HG02870 (cell line): ENCODE data around the gene ARHGDIB.

Source experiments
- ATAC-seq: cut with Tn5 transposase; IDR thresholded peaks from one replicate; pipeline ENCODE4 v1.9.1; 2021; ENCODE audit warnings: mild to moderate bottlenecking, moderate library complexity; ENCODE audit not compliant: unreplicated experiment

Gene ARHGDIB

DNA sequence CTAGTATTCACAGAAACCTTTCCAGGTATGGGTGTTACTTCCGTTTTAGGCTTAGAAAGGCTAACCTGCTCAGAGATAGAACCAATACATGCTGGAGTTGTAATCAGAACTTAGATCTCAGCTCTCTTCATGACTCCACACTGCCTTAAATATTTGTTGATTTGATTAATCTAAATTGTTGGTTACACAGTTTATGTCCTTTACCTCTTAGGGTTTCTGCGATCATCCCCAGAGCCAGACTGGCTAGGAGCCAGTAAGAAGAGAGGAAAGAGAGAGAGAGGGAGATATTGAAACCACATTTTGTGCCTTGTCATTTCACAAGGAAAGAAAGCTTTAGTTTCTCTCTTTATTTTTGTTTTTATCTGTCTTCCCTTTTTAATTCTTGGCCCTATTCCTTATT lies 58.9 kb downstream of the ARHGDIB start:
- no peak for ATAC-seq

DNA sequence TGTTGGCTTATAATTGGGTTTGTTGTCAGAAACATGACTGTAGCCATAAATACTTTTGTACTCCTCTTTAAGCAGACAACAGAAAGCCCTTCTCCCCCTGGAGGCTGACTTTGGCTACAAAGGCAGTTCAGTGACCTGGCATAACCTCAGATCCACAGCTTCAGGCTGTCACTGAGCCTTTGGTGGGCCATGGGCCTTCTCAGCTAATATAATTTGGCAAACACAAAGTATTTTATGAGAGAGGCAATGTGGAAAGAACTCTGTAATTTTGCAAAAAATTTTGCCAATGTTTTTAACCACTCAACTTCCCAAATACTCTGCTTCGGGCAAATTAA lies 60.2 kb downstream of the ARHGDIB start:
- ATAC-seq, result no peak

DNA sequence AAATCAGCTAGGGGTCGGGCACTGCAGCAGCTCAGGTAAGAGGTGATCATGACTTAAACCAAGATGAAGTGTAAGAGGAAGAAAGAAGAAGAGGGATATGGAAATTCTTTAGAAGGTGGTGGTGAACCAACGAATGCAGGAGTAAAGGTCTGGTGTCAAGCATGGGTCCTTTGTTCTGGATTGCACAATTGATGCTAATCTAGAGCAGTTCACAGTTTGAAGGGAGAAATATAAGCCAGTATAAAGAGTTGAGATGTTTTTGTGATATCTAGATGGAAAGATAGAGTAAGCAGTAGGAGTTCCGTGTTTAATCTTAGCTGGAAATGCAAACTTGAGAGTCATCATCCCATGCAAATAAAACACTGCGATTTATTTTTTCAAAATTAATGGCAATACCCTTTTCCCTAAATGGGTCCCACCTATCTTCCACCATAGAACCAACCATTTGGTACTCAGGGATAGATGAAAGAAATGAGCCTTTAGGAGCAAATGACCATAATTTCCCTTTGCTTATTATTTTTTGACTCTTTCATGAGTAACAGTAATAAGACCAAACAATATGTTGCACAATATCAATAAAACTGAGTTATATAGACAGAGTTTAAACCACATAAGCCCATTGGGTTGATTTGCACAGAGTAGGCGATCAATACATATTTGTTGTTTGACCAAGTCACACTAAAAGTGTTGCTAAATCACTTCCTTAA lies 60.7 kb downstream of the ARHGDIB start:
- no peak for ATAC-seq

DNA sequence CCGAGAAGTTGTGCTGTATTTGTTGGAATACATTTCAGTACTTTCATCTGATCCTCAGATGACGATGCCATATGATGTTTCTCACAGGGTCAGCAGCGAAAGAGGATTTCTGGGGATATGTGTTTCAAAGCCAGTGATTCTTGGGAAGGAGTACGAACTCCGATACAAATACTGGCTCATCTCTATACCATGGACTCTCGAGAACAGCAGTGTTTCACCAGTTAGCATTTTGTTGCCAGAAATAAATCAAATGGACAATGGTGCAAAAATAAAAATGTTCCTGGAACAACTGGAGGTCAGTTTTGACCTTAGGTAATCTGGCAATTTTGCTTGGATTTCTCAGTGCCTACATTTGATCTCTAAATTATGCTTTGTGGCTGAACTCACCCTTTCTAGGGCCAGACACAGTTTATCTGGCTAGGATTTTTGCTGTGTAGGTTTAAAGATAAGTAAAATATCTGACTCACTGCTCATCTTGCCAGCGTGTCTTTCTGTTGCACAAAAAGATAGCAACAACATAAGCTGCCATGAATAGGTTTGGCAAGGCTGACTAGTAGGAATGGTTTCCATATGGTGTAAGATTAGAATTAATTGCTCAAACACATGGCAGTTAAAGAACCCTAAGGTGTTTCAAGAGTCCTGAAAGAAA lies 64.8 kb downstream of the ARHGDIB start:
- ATAC-seq, result no peak

DNA sequence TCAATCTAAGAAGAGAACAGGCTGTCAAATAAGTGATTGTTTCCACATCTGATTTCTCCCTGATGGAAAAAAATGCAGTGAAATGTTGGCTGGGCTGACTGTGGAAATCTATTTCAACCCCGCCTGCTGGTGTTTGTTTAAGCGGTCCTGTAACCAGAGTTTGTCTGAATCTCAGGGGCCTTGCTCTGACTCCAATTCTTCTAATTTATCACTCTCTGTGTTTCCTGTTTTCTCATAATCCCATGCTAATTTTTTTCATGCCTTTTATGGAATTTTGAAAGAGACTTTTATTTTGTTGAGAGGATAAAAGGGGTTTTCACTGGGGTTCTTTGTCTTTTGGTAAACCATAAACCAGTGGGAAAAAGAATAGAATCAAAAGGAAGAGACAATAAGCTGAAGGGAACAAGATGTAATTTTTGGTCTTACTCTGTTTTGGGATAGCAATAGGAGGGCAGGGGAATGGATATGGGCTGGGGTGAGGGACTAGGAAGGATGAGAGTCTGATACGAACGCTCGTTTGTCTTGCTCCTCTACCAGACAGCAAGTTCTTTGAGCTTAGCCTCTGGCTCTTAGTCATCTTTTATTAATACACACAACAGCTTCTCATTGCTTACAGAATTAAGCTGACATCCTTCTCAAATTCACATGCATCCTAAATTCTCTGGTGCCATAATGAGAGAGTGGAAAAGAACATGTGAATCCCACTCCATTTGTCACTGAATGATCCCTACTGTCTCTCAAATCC lies 67.7 kb downstream of the ARHGDIB start:
- no peak for ATAC-seq

DNA sequence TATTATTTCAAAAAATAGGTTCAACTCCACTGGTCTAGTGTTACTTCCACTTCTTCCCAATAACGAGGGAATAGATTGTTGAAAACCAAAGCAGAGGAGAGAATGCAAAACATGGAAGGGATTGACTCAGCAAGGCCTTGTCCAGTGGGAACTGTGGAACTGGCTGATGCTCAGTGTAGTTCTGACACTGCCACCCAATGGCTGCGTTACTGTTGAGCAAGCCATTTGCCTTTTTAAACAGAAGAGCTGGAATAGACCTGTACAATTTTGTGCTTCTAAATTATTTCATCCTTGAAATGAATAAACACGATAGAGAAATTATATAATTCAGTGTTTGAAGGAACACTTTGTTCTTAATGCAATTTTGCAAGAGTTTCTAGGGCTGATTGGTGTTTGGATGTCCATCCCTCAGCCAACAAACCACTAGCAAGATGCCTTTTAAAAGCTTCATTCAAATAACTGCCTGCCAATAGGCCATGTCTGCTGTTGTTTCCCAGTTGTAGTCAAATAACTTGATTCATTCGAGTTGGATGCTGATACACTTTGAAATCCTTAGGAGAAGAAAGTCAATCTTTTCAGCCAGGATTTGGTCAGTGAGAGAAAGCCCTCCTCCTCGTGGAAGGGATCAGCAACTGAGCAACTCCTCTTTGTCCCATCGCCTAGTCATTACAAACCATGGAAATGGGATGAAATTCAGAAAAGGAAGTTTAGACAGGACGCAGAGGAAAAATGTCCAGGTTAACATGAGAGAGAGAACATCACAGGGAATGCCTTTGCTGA lies 68.5 kb downstream of the ARHGDIB start:
- ATAC-seq, result no peak
